Peyer's patch (tissue), 4 donors: Measurements from ENCODE around the gene RFX2. TPM values are rescaled to one million over a fixed set of nuclear protein-coding genes. Genes with fewer than 3 reads are reported as not detected.

Experiments used
- DNase-seq, 3 donors: peaks; one replicate each; pipeline ENCODE4 v3.0.0-alpha.2; 2017 to 2019
- H3K27ac ChIP-seq, 4 donors: fragments of 200-600 bp; sonication (generic); one replicate each; pipeline ENCODE4 v1.5.1; 2016 to 2019
- H3K27me3 ChIP-seq, 2 donors: fragments of 200-600 bp; sonication (generic); one replicate each; pipeline ENCODE4 v1.5.1; 2019
- H3K36me3 ChIP-seq, 3 donors: fragments of 200-600 bp; sonication (generic); one replicate each; pipeline ENCODE4 v1.5.1; 2016 to 2019
- H3K4me1 ChIP-seq, 4 donors: fragments of 200-600 bp; sonication (generic); one replicate each; pipeline ENCODE4 v1.5.1; 2016 to 2019
- H3K4me3 ChIP-seq, 4 donors: fragments of 200-600 bp; sonication (generic); 1 replicate in 3 of 4; 2 replicates in 1 of 4; pipeline ENCODE4 v1.5.1; 2016 to 2019; ENCODE audit warnings: mild to moderate bottlenecking in 1 of 4
- H3K9me3 ChIP-seq, 4 donors: fragments of 200-600 bp; sonication (generic); one replicate each; pipeline ENCODE4 v1.5.1; 2016 to 2019; ENCODE audit warnings: mild to moderate bottlenecking in 1 of 4
- CTCF ChIP-seq, 6 experiments: fragments of 450-650 bp in 4 of 6; fragments of 200-600 bp in 2 of 6; sonication (generic) in 1 of 6; IDR thresholded peaks; one replicate each; pipeline ENCODE4 v1.5.1; 2017 to 2019; ENCODE audit warnings: antibody characterized with exemption in 6 of 6, mild to moderate bottlenecking in 3 of 6, moderate library complexity in 1 of 6
- POLR2A ChIP-seq, 2 donors: fragments of 450-650 bp; IDR thresholded peaks; one replicate each; pipeline ENCODE4 v1.5.1; 2017; ENCODE audit warnings: antibody characterized with exemption in 2 of 2, mild to moderate bottlenecking in 2 of 2, moderate library complexity in 2 of 2
- total RNA-seq, 4 donors: library from RNA; depleted of rRNA; stranded (reverse); fragments of >200 nt; gene quantifications; one replicate each; pipeline ENCODE4 v1.1.0, GENCODE V29; 2016

The RFX2 gene
- total RNA-seq, 4 donors from 2014 or later: 2.6 to 33.9 (median 10.3) TPM

DNA sequence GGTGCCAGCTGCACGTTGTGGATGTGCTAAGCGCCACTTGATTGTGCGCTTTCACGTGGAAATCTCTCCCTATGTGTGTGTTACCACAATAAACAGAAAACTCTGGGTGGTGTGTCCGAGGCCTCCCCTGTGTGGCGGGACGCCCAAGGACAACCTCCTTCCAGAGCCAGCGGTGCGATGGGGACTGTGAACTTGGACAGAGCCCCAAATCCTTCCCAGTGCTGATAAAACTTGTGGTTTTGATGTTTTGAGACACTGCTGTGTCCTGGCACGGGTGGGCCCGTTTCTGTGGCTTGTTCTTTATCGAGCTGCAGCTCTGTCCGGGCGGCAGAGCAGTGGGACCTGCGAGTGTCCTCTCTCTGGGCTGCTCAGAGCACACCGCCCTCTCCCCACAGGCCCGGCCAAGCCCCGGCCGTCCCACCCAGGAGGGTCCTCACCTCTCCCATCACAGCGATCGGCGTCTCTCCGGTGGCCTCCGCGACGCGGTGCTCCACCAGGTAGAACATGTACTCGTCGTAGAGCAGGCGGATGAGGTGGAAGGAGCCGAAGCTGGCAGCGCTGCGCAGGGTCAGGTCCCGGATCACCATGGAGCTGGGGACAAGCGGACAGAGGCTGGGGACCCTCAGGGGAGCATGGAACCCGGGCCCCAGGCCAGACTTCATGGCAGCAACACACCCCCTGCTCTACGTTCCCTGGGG, 113.5 kb downstream of the RFX2 start:
- TF ChIP-seq CTCF (IDR thresholded peaks at IDR 0.05): no peak
- no peak for TF ChIP-seq POLR2A (IDR thresholded peaks at IDR 0.05)

DNA sequence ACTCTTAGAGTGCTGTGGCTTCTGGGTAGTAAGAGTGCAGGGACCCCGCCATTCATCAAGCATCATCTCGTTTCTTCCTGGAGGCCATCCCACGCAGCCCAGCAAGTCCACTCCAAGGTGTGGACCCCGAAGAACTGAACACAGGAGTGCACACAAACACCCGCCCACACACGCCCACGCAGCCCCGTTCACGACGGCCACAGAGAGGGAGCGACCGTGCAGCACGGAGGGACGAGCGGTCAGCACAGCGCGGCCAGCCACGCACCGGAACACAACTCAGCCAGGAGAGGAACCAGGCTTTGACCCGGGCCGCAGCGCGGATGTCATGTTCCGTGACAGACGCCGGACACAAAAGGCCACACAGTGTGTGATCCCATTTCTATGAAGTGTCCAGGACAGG, 114.2 kb downstream of the RFX2 start:
- no peak for DNase-seq
- H3K4me1 ChIP-seq: peaks cover 0 to 9% (median 0%) of the 10 kb centered on the region in 4 donors
- no peak overlapping the region for H3K27ac ChIP-seq
- TF ChIP-seq CTCF (IDR thresholded peaks at IDR 0.05) (no peak), POLR2A (IDR thresholded peaks at IDR 0.05) (no peak)
- peaks cover 0 to 34% (median 0%) of the 10 kb centered on the region in 3 donors for H3K36me3 ChIP-seq
- no peak overlapping the region for H3K4me3 ChIP-seq
- no peaks in the 10 kb centered on the region for H3K27me3 ChIP-seq
- H3K9me3 ChIP-seq: no peaks in the 10 kb centered on the region

More for the DNA sequence above, 113.5 kb downstream of the RFX2 start:
- Histone ChIP-seq H3K9me3 (no peaks in the 10 kb centered on the region), H3K4me1 (peaks cover 0 to 9% (median 0%) of the 10 kb centered on the region in 4 donors), H3K27ac (no peak overlapping the region), H3K36me3 (peaks cover 0 to 36% (median 0%) of the 10 kb centered on the region in 3 donors), H3K27me3 (no peaks in the 10 kb centered on the region), H3K4me3 (no peak overlapping the region)
- DNase-seq: no peak

DNA sequence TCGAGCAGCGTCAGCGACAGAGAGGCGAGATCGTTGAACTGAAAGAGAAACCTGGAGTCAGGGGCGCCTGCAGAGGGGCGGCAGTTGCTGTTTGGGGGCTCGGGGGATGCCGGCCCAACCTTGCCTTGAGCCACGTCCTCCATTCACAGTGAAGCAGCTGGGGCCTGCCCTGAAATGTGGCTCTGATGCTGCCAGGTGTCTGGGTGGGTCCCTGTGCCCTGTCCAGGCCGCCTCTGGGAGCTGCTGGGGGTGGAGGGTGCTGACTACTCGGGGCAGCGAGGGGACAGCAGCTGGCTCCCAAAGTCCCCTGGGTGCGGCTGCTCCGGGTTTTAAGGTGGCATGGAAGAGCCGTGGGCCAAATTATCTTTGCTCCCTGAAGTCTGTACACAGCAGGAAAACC, 114.7 kb downstream of the RFX2 start:
- peaks cover 0 to 9% (median 0%) of the 10 kb centered on the region in 4 donors for H3K4me1 ChIP-seq
- DNase-seq: no peak
- H3K4me3 ChIP-seq: no peak overlapping the region
- H3K27me3 ChIP-seq: no peaks in the 10 kb centered on the region
- no peak for TF ChIP-seq CTCF (IDR thresholded peaks at IDR 0.05)
- no peak for TF ChIP-seq POLR2A (IDR thresholded peaks at IDR 0.05)
- no peaks in the 10 kb centered on the region for H3K9me3 ChIP-seq
- H3K27ac ChIP-seq: no peak overlapping the region
- H3K36me3 ChIP-seq: peaks cover 0 to 34% (median 0%) of the 10 kb centered on the region in 3 donors

DNA sequence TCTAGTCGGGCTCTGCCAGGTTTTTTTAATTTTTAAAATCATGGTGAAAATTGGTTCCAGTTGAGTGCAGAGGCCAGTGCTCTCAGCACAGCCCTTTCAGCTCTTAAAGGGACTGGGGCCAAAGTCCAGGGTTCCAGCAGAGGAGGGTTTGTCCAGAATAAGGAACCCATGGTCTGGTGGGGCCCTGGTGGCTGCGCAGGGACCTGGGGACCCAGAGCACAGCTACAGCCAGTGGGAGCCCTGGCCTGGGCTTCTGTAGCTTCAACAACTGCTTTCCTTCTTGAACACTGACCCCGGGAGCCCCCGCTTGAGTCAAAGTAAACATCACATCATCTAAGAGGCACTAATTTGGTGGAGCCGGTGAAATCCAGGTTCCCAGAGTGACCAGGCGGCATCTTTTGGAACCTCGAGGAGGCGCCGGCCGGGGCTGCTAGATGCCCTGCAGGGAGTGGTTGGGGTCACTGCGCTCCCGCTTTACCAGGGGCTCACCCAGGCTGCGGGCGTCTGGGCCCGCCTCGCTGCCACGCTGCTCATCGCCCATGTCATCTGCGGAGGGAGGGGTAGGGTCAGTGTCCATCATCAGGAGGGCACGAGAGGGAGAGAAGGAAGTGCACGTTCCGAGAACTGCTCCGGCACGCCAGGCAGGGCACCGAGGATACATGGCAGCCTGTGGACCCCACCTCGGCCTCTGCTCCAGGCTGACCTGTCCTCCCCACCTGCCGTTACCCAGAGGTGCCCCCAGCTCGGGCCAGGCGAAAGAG, 115.7 kb downstream of the RFX2 start:
- Histone ChIP-seq H3K36me3 (peaks cover 0 to 25% (median 0%) of the 10 kb centered on the region in 3 donors), H3K27ac (no peak overlapping the region)
- no peak for TF ChIP-seq CTCF (IDR thresholded peaks at IDR 0.05)
- TF ChIP-seq POLR2A (IDR thresholded peaks at IDR 0.05): no peak

DNA sequence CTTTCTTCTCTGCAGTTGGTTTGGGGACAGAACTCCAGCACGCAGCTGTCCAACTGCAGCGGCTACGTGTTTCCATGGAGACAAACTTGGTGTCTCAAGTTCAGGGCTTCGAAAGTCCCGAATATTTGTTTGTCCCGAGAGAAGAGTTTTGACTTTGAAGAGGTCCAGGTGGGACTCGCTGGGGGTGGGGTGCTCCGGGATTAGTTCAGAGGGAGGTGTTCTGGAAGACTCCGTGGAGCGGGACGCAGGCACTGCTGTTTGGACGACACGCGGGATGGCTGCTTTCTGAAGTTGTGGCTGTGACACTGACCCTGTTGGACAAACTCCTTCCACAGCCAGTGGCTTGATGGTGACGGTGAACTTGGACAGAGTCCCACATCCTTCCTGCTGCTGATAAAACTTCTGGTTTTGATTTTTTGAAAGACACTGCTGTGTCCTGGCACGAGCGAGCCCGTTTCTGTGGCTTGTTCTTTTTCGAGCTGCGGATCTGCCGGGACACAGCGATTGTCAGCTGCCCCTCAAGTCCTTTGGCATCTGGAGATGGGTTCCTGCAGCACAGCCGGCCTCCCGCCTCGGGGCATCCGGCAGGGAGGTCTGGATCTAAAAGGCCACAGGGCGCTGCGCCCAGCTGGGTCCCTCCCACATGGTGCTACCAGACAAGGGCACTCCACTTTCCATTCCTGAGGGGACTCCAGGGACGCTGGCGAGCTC, 116.5 kb downstream of the RFX2 start:
- H3K27ac ChIP-seq: peak overlapping the region in 1 of 4 donors; percentile 17
- peak in 1 of 3 donors; percentile 45 for DNase-seq
- peaks cover 0 to 22% (median 0%) of the 10 kb centered on the region in 3 donors for H3K36me3 ChIP-seq
- H3K27me3 ChIP-seq: no peaks in the 10 kb centered on the region
- peaks cover 0 to 9% (median 0%) of the 10 kb centered on the region in 4 donors for H3K4me1 ChIP-seq
- no peaks in the 10 kb centered on the region for H3K9me3 ChIP-seq
- TF ChIP-seq CTCF (IDR thresholded peaks at IDR 0.05) (no peak), POLR2A (IDR thresholded peaks at IDR 0.05) (no peak)
- H3K4me3 ChIP-seq: no peak overlapping the region

More for the DNA sequence above, 115.7 kb downstream of the RFX2 start:
- Histone ChIP-seq H3K4me1 (peaks cover 0 to 9% (median 0%) of the 10 kb centered on the region in 4 donors), H3K4me3 (no peak overlapping the region), H3K9me3 (no peaks in the 10 kb centered on the region), H3K27me3 (no peaks in the 10 kb centered on the region)
- DNase-seq: no peak
